Neural crest cell (in vitro differentiated cells): ENCODE data around the gene SEMA3E. TPM values are rescaled to one million over a fixed set of nuclear protein-coding genes. Genes with fewer than 3 reads are reported as not detected.

Experiments used
- DNase-seq: peaks from one replicate; pipeline ENCODE4 v3.0.0; 2021; ENCODE audit warnings: low read depth, mixed read lengths, low spot score
- H3K27ac Mint-ChIP-seq: one replicate; pipeline ENCODE4 v1.8.0; 2021; ENCODE audit warnings: mild to moderate bottlenecking, mixed read lengths; ENCODE audit not compliant: unreplicated experiment
- H3K27me3 Mint-ChIP-seq: 2 replicates; pipeline ENCODE4 v1.8.0; 2021; ENCODE audit warnings: low read depth, mild to moderate bottlenecking, mixed read lengths
- H3K36me3 Mint-ChIP-seq: 2 replicates; pipeline ENCODE4 v1.8.0; 2021; ENCODE audit warnings: low read depth, mild to moderate bottlenecking, mixed read lengths
- H3K4me1 Mint-ChIP-seq: 2 replicates; pipeline ENCODE4 v1.8.0; 2021; ENCODE audit warnings: mixed read lengths
- H3K4me3 Mint-ChIP-seq: one replicate; pipeline ENCODE4 v1.8.0; 2021; ENCODE audit warnings: mild to moderate bottlenecking, mixed read lengths
- H3K9me3 Mint-ChIP-seq: 2 replicates; pipeline ENCODE4 v1.8.0; 2021; ENCODE audit warnings: mixed read lengths
- CTCF ChIP-seq: fragments of 200-600 bp; sonication (generic); conservative IDR thresholded peaks from 2 replicates; pipeline ENCODE4 v1.5.0; 2021; ENCODE audit warnings: antibody characterized with exemption, mild to moderate bottlenecking
- total RNA-seq: library from RNA; stranded (reverse); gene quantifications from 2 replicates; pipeline ENCODE4 v1.2.1, GENCODE V29; 2021

The SEMA3E gene
- total RNA-seq, 1 donor from 2014 or later = 0.09 TPM

DNA sequence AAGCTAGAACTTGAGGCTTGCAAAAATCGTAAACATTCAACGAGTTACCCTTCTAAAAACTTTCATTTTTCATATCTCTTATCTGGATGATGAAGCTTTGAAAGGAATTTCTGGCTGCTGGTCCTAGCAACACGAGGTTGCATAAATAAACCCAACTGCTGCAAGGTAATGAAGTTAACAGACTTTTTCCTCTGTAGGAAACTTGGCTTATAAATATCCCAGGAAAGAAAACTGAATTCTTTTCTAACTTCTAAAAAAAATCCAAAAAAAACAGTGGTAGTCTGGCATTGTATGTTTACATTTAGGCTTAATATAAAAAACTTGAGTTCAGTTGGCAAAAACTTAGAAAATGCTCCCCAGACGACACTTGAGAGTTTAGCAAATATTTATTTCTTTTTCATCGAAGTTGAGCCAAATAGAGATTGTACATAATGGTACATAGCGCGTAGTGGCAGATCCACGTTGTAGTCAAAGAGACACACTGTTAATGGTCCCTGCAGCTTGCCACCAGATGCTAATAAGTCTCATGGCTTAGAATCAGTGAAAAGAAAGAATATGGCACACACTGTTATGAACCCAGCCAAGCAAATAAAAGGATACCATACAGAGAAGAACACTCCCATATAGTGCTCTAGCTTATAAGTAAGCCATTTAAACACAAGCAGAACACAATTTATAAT, 285.9 kb downstream of the SEMA3E start:
- Mint-ChIP-seq H3K27me3 (no peaks in the 10 kb centered on the region), H3K4me1 (no peaks in the 10 kb centered on the region), H3K4me3 (no peak overlapping the region), H3K27ac (no peak overlapping the region), H3K9me3 (no peaks in the 10 kb centered on the region), H3K36me3 (no peaks in the 10 kb centered on the region)
- DNase-seq = no peak
- no peak for TF ChIP-seq CTCF

DNA sequence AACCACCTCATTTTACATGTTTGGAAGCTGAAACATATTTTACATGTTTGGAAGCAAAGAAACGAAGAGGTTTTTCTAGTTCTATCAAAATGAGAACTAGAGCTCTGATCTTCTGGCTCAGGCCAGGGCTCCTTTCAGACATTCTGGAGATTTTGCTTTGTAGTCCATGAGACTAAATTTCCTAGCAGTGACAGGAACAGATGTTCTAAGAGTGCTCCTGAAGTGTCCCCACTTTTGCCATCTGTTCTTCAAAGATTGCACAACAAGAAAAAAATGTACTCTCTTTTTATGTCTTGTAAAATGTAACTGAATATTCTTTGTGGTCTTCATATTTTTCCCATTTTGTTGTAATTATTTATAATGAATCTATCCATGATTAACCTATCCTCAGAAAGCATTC, 289.8 kb downstream of the SEMA3E start:
- Mint-ChIP-seq H3K4me1 (no peaks in the 10 kb centered on the region), H3K27ac (no peak overlapping the region), H3K36me3 (no peaks in the 10 kb centered on the region), H3K9me3 (no peaks in the 10 kb centered on the region), H3K4me3 (no peak overlapping the region), H3K27me3 (no peaks in the 10 kb centered on the region)
- no peak for DNase-seq
- no peak for TF ChIP-seq CTCF

DNA sequence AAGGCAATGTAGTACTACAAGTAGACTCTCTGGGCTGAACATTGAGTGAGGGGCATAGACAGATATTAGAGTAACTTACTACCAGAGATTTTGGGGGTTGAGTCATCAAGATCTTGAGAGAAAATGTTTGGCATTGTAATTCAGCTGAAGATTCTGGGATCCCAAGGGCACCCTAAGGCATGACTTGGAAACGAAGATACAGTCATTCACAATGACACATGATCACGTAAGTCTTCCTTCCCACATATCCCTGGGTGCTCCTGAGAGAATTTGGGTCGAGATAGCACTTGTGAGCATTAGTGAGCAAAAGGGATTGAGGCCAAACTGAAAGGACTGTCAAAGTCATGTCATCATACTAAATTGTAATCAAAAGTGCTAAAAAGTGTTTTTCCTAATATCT, 293.8 kb downstream of the SEMA3E start:
- Mint-ChIP-seq H3K36me3 (no peaks in the 10 kb centered on the region), H3K9me3 (no peaks in the 10 kb centered on the region), H3K4me1 (no peaks in the 10 kb centered on the region), H3K27me3 (no peaks in the 10 kb centered on the region), H3K4me3 (no peak overlapping the region), H3K27ac (no peak overlapping the region)
- no peak for DNase-seq
- no peak for TF ChIP-seq CTCF

GRCh38 chr7:83347945-83348444, 300.9 kb downstream of the SEMA3E start:
- no peak overlapping the region for H3K27ac Mint-ChIP-seq
- H3K4me3 Mint-ChIP-seq = no peak overlapping the region
- peaks cover 3% of the 10 kb centered on the region for H3K9me3 Mint-ChIP-seq

DNA sequence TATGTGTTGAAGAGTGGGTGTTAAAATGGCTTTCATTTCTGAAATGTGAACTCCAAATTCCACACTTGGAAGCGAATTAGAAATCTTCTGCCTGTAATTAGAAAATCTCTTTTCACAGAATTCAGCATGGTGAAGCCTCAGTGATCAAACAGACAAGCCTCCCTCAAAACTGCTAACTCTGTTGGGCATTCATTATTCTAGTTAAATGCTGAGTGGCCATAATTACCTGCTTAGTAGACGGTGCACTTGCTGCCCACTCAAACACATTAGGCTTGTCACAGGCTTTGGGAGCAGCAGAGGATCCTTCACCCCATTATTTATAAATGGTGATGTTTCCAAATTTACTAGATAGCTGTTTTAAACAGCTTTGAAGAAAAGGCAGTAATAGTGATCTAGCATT, 309.0 kb downstream of the SEMA3E start:
- no peaks in the 10 kb centered on the region for H3K4me1 Mint-ChIP-seq
- no peak overlapping the region for H3K4me3 Mint-ChIP-seq
- no peaks in the 10 kb centered on the region for H3K27me3 Mint-ChIP-seq
- H3K36me3 Mint-ChIP-seq = no peaks in the 10 kb centered on the region
- DNase-seq = no peak
- no peak for TF ChIP-seq CTCF
- no peaks in the 10 kb centered on the region for H3K9me3 Mint-ChIP-seq
- no peak overlapping the region for H3K27ac Mint-ChIP-seq

More at GRCh38 chr7:83347945-83348444, 300.9 kb downstream of the SEMA3E start:
- no peak for TF ChIP-seq CTCF
- Mint-ChIP-seq H3K27me3 (no peaks in the 10 kb centered on the region), H3K36me3 (no peaks in the 10 kb centered on the region), H3K4me1 (no peaks in the 10 kb centered on the region)
- DNase-seq = no peak
